GM10847 (cell line): ENCODE data around the gene ENTPD8.

Experiments used
- POLR2A ChIP-seq: IDR thresholded peaks from 2 replicates; pipeline ENCODE4 v1.6.1; 2011; ENCODE audit not compliant: insufficient read length; ENCODE audit errors: extremely low read depth

ENTPD8 gene

DNA sequence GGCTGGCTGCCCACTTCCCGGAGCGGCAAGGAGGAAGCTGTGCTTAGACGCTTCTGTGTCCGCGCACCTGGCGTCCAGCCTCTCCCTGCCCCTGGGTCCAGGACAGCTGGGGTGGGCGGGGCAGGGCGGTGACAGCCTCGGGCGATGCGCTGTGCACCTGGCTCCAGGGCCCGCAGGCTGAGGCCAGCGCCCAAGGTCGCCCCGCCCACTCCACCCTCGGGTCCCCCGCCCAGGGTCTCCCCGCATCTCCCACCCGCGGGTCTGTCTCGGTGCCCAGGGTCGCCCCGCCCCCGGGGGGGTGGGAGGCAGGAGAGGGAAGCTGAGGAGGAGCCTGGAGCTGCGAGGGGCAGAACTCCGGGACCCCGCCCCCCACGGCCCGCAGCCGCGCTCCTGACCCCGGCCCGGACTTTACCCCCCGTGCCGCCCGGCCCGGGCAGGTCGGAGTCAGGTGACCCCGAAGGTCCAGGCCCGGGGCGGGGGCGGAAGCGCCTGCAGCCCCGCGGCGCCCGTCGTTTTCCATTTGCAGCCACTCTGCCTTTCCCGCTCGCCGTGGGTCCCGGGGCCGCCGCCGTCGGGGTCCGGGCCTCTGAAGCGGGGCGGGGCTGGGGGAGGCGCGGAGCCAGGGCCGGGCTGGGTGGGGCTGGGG lies at the start of gene ENTPD8:
ENTPD8 (minus strand) TSS at position 69 of the 646 bp plus-strand sequence. CDS start 3,072 bp downstream, outside the sequence.
- no peak for TF ChIP-seq POLR2A

- TF ChIP-seq POLR2A, result no peak
Measured at GRCh38 chr9:137490532-137491186, 49.5 kb upstream of the ENTPD8 start.

GRCh38 chr9:137488906-137489305 lies 47.7 kb upstream of the ENTPD8 start:
- no peak for TF ChIP-seq POLR2A

DNA sequence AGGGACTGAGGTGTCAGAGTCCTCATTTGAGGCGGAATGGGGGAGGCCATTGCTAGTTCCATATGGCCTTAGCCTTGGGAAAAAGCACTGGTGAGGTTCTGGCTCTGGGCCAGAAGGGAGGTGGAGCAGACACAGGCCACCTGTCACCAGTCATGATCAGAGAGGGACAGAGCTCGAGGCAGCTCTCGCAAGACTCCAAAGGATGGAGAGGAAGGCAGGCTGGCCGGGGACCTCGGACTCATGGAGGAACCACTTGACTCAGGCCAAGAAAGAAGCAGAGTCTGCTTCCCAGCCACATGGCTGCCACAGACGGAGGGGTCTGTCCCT lies 47.1 kb upstream of the ENTPD8 start:
- TF ChIP-seq POLR2A, result no peak

DNA sequence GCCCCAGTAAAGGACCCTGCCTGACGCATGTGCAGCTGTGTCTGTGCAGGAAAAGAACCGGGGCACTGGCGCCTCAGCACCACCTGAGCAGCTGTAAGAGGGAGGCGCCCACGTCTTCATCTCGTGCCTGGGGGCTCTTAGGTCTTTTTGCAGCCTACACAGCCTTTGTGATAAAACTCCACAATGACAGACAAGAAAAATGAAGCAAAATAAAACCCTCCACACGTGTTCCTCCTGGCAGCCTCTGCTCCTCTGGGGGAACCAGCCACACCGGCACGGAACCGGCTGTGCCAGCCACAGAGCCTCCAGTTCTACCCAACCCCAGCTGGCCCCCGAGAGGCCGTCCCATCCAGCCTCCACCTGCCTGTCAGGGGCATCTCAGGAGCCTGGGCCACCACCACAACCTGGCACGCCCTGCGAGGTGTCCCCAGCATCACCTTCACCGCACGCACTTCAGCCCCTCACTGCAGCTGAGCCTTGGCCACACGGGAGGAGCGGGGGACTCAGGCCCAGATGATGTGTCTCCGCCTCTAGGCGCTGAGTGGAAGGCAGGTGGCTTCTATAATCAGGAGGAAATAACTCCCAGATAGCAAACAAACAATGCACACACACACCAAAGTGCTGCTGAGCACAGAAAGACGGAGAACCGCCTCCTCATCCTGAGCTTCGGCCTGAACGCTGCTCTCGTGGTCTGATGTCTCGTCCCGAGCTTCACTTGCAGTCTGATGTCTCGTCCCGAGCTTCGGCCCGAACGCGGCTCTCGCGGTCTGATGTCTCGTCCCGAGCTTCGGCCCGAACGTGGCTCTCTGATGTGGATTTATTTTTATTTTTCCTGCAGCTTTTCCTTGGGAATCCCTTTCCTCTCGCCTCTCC lies 46.5 kb upstream of the ENTPD8 start:
- no peak for TF ChIP-seq POLR2A

GRCh38 chr9:137486545-137487453 lies 45.6 kb upstream of the ENTPD8 start:
- no peak for TF ChIP-seq POLR2A

- TF ChIP-seq POLR2A, result no peak
Measured at GRCh38 chr9:137486141-137486490, 45.0 kb upstream of the ENTPD8 start.

DNA sequence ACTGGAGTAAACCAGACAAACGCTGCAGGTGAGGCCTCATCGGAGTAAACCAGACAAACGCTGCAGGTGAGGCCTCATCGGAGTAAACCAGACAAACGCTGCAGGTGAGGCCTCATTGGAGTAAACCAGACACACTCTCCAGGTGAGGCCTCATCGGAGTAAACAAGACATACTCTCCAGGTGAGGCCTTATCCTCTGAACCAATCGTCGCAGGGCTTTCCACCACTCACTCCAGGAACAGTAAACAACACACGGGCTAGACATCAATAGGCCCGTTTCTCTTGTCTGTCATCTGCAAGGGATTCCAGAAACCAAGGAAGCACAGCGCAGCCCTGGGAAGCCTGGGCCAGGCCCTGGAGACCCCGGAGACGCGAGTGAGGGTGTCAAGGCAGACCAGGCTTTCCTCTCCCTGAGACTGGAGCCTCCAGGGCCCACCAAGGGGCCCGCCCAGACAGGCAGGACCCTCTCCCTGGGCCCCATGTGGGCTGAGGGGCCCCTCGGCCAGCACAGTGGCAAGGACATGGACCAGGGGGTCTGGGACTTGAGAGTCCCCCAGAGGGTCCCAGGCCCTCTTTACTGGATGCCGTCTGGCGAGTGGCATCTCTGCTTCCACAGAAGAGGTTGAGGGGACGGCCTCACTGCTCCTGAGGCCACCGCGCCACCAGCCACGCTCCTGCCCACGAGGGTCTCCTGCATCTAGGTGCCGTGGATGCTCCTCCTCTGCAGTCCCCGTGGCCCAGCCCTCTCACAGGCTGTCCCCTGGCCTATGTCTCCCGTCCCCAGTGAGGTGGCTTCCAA lies 44.4 kb upstream of the ENTPD8 start:
- TF ChIP-seq POLR2A, result no peak

DNA sequence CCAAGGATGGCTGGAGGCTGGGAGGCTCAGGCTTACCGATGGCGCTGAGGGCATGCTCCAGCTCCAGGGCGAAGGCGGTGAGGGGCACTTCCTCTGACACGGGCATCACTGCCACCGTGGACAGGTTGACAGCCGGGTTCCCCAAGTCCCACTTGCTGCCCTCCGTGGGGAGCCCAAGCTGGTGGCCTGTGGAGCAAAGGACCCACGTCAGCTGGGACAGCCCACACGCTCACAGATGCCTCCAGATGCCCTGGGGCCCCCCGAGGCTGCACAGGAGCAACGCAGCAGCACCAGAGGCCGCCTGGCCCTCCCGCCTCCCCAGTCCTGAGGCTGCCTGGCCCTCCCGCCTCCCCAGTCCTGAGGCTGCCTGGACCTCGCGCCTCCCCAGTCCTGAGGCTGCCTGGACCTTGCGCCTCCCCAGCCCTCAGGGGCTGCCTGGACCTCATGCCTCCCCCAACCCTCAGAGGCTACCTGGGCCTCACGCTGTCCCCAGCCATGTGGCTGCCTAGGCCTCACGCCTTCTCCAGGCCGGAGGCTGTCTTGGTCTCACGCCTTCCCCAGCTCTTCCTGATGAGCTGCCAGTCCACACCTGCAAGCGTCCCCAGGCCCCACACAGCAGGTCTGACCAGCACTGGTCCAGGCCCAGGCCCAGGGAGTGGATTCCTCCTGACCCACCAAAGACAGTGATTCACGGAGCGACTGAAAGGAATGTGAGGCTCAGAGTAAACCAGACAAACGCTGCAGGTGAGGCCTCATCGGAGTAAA lies 43.6 kb upstream of the ENTPD8 start:
- TF ChIP-seq POLR2A, result no peak

DNA sequence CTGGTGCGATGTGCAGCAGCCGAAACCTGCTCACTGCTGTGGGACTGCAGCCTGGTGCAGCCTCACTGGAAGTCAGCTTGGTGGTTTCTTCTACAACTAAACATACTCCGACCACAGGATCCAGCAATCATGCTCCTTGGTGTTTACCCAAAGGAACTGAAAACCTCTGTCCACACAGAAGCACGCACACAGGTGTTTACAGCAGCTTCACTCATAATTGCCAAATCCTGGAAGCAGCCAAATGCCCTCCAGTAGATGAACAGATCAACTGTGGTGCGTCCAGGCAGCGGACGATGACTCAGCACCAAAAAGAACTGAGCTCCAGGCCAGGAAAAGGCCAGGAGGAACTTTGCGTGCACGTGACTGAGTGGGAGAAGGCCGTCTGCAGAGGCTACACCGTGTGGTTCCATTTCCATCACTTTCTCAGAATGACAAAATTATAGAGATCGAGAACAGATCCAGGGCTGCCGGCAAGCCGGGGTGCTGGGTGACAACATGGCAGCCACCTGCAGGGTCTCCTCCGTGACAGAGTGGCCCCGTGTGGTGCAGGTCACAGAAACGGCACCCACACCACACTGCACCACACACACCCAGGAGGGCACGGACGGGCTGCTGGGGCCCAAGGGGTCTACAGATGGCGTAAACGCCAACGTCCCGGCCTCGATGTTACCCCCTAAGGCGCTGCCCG lies 41.1 kb upstream of the ENTPD8 start:
- TF ChIP-seq POLR2A, result no peak

DNA sequence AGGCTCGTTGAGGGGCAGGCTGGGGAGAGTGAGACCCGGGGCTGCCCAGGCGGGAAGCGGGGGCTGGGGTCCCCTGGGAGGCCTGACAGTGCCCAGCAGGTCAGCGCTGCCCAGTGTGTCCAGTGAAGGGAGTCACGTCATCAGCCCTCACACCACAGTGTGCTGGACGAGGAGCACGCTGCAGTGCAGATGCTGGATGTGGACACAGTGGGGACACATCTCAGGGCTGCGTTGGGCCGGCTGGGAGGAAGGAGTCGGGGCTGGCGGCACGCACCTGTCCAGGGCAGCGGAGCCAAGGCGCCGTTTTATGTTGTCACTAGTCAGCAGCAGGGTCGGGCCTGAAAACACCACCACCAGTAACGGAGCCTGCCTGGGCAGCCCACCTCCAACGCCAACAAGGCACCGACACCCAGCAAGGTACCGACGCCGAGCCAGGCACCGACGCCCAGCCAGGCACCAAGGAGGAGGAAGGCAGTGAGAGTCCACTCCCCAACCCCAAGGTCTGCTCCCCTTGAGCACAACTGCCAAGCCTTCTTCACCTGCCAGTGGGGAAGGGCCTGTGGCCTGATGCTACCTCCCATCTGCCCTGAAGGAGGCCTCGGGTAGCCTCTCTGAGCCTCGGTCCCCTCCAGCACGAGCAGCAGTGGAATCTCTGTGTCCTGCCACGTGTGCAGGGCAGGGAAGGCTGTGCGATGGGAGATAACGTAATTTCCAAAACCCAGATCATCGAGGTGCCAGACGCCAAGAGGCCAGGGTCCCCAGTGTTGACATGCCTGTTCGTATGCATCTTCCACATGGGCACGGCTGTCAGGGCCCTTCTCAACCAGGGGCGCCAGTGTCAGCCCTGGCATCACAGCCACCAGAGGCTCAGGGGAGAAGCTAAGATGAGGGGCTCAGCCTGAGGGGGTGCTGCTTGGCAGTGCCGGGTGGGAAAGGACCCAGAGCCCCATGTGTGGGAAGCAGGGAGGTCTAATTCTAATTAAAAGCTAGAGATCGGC lies 39.8 kb upstream of the ENTPD8 start:
- TF ChIP-seq POLR2A, result no peak

- no peak for TF ChIP-seq POLR2A
Measured at GRCh38 chr9:137479892-137480685, 38.9 kb upstream of the ENTPD8 start.
